GM21737 (cell line): ENCODE results near the gene RGL4.
A peak's percentile ranks its signal among the peaks of the same experiment; 100 is the strongest.

Experiments
- ATAC-seq: cut with Tn5 transposase; IDR thresholded peaks from one replicate; pipeline ENCODE4 v1.9.1; 2021; ENCODE audit warnings: mild to moderate bottlenecking, moderate library complexity; ENCODE audit not compliant: unreplicated experiment

The RGL4 gene

GRCh38 chr22:23677701-23677995 is 13.2 kb upstream of the RGL4 start:
- no peak for ATAC-seq

- no peak for ATAC-seq
Observed at GRCh38 chr22:23678133-23678532, 12.7 kb upstream of the RGL4 start.

GRCh38 chr22:23681026-23681809 is 9.6 kb upstream of the RGL4 start:
- no peak for ATAC-seq

GRCh38 chr22:23682077-23682476 is 8.7 kb upstream of the RGL4 start:
- ATAC-seq = no peak

- ATAC-seq = no peak
Observed at GRCh38 chr22:23682827-23683355, 7.9 kb upstream of the RGL4 start.

- no peak for ATAC-seq
Observed at GRCh38 chr22:23683545-23683944, 7.3 kb upstream of the RGL4 start.

GRCh38 chr22:23684026-23684425 is 6.8 kb upstream of the RGL4 start:
- ATAC-seq = no peak

GRCh38 chr22:23684561-23685031 is 6.2 kb upstream of the RGL4 start:
- ATAC-seq = no peak

GRCh38 chr22:23685205-23685784 is 5.5 kb upstream of the RGL4 start:
- no peak for ATAC-seq

- ATAC-seq = no peak
Observed at GRCh38 chr22:23686416-23687024, 4.3 kb upstream of the RGL4 start.

- no peak for ATAC-seq
Observed at GRCh38 chr22:23688121-23688520, 2.7 kb upstream of the RGL4 start.

GRCh38 chr22:23688571-23688970 is 2.2 kb upstream of the RGL4 start:
- no peak for ATAC-seq

GRCh38 chr22:23689414-23689813 is 1.4 kb upstream of the RGL4 start:
- no peak for ATAC-seq

- ATAC-seq = no peak
Observed at GRCh38 chr22:23691748-23692423, 1.1 kb downstream of the RGL4 start.

GRCh38 chr22:23692598-23693291 is 1.9 kb downstream of the RGL4 start:
- ATAC-seq = no peak

- ATAC-seq = no peak
Observed at GRCh38 chr22:23693979-23694680, 3.3 kb downstream of the RGL4 start.

GRCh38 chr22:23695141-23695540 is 4.3 kb downstream of the RGL4 start:
- no peak for ATAC-seq

GRCh38 chr22:23695571-23696325 is 4.9 kb downstream of the RGL4 start:
- no peak for ATAC-seq

GRCh38 chr22:23696326-23696851 is 5.6 kb downstream of the RGL4 start:
- peak; percentile 91 for ATAC-seq
